PC-3 (cell line): ENCODE results near the gene CCDC66.

Experiments
- EZH2 ChIP-seq: fragments of 300-600 bp; sonication (generic); IDR thresholded peaks from one replicate; pipeline ENCODE4 v1.6.1; 2017; ENCODE audit warnings: antibody characterized with exemption, mild to moderate bottlenecking, low read length; ENCODE audit not compliant: unreplicated experiment
- EZH2phosphoT487 ChIP-seq: fragments of 300-600 bp; sonication (generic); IDR thresholded peaks from 2 replicates; pipeline ENCODE4 v1.6.1; 2018; ENCODE audit warnings: mild to moderate bottlenecking, antibody characterized with exemption, low read length, borderline replicate concordance
- TF ChIP-seq, protein P1 (sequence below): fragments of 300-600 bp; sonication (generic); conservative IDR thresholded peaks from 2 replicates; pipeline ENCODE4 v1.5.1; 2017; ENCODE audit warnings: antibody characterized with exemption, low read depth, mild to moderate bottlenecking, low read length

DNA sequence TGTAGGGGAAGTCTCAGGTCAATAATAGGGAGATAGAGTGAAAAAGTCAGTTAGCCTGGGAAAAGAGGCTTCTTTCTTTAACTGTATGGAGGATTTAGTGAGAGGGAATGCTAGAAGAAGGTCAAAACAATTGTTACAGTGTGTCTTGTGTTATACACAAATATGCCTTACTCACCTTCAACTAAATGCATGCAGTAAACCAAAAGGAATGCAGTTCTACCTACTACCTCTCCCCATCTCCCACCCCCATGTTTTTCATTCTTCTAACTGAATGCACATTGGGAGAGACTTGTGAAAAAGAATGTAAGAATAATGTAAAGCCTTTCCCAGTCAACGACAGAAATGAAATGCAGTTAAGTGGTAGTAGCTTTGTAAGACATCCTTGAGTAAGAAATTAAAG, 33.8 kb downstream of the CCDC66 start:
- TF ChIP-seq EZH2phosphoT487 (no peak), EZH2 (no peak)
- TF ChIP-seq, protein P1, sequence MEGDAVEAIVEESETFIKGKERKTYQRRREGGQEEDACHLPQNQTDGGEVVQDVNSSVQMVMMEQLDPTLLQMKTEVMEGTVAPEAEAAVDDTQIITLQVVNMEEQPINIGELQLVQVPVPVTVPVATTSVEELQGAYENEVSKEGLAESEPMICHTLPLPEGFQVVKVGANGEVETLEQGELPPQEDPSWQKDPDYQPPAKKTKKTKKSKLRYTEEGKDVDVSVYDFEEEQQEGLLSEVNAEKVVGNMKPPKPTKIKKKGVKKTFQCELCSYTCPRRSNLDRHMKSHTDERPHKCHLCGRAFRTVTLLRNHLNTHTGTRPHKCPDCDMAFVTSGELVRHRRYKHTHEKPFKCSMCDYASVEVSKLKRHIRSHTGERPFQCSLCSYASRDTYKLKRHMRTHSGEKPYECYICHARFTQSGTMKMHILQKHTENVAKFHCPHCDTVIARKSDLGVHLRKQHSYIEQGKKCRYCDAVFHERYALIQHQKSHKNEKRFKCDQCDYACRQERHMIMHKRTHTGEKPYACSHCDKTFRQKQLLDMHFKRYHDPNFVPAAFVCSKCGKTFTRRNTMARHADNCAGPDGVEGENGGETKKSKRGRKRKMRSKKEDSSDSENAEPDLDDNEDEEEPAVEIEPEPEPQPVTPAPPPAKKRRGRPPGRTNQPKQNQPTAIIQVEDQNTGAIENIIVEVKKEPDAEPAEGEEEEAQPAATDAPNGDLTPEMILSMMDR = no peak
